Vagina (tissue), 2 donors: ENCODE data around the gene TERT. TPM values are rescaled to one million over a fixed set of nuclear protein-coding genes. Genes with fewer than 3 reads are reported as not detected.

Experiments
- DNase-seq, 2 donors: peaks; one replicate each; pipeline ENCODE4 v3.0.0-alpha.2; 2017; ENCODE audit errors: extremely low spot score in 2 of 2
- H3K27ac ChIP-seq: fragments of 200-600 bp; sonication (generic); one replicate; pipeline ENCODE4 v1.5.1; 2019
- H3K27me3 ChIP-seq: fragments of 200-600 bp; sonication (generic); one replicate; pipeline ENCODE4 v1.5.1; 2019
- H3K36me3 ChIP-seq, 2 donors: fragments of 200-600 bp; sonication (generic); one replicate each; pipeline ENCODE4 v1.5.1; 2017 to 2019
- H3K4me1 ChIP-seq: fragments of 200-600 bp; sonication (generic); one replicate; pipeline ENCODE4 v1.5.1; 2019
- H3K4me3 ChIP-seq, 2 donors: fragments of 200-600 bp; sonication (generic); 1 replicate in 1 of 2; 2 replicates in 1 of 2; pipeline ENCODE4 v1.5.1; 2016 to 2019
- H3K9me3 ChIP-seq: fragments of 200-600 bp; sonication (generic); one replicate; pipeline ENCODE4 v1.5.1; 2019
- POLR2A ChIP-seq, 2 donors: fragments of 450-650 bp; IDR thresholded peaks; one replicate each; pipeline ENCODE4 v1.6.1; 2017; ENCODE audit warnings: antibody characterized with exemption in 2 of 2, mild to moderate bottlenecking in 2 of 2, moderate library complexity in 2 of 2
- POLR2AphosphoS5 ChIP-seq, 2 donors: sonication (generic); formaldehyde crosslinking; IDR thresholded peaks; one replicate each; pipeline ENCODE4 v1.9.0; 2017; ENCODE audit warnings: antibody characterized with exemption in 2 of 2, mild to moderate bottlenecking in 2 of 2, low read depth in 1 of 2; ENCODE audit not compliant: insufficient read depth in 1 of 2
- intact Hi-C: fragments of 100-400 bp; cut with DNase I; formaldehyde crosslinking; loops from one replicate; pipeline ENCODE4 v1.15.1; 2023
- total RNA-seq: library from RNA; depleted of rRNA; stranded (reverse); fragments of >200 nt; gene quantifications from one replicate; pipeline ENCODE4 v1.2.3, GENCODE V29; 2016
- TF ChIP-seq, protein P1 (sequence below), 3 experiments: fragments of 450-650 bp in 2 of 3; fragments of 200-600 bp in 1 of 3; sonication (generic) in 1 of 3; IDR thresholded peaks; one replicate each; pipeline ENCODE4 v1.5.1; 2017 to 2019; ENCODE audit warnings: antibody characterized with exemption in 3 of 3, mild to moderate bottlenecking in 2 of 3, moderate library complexity in 2 of 3

Gene TERT
- total RNA-seq, 1 donor from 2014 or later: not detected

DNA sequence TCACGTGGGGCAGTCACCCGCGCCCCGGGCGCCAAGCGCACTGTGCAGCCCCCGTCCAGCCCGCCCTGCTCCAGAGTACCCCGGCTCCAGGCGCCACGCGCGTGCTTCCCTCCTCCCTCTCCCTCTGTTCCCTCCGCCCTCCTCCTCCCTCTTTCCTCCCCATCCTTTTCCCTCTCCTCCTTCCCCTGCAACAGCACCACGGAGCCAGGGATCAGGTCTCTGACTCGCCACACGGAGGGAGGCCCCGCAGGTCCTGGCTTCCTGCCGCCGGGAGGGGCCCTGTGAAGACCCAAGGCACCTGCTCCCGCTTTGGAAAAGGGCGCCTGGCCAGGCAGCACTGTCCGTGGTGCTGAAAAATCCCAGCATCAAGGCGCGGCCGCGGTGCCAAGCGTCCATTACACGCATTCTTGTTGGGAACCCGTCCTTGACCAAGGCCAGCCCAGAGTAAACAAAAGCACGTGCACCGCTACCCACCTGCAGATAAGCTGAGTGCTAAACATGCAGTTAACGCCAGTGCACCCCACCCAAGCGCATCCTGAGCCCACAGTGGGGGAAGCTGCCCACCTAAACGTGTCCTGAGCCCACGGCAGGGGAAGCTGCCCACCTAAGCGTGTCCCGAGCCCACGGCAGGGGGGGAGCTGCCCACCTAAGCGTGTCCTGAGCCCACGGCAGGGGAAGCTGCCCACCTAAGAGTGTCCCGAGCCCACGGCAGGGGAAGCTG, 48.0 kb downstream of the TERT start:
- no peaks in the 10 kb centered on the region for H3K27me3 ChIP-seq
- TF ChIP-seq POLR2AphosphoS5 (IDR thresholded peaks at IDR 0.05; ENCODE audit: insufficient read depth in 1 of 2, low read depth in 1 of 2) (no peak), POLR2A (IDR thresholded peaks at IDR 0.05) (no peak)
- TF ChIP-seq, protein P1, sequence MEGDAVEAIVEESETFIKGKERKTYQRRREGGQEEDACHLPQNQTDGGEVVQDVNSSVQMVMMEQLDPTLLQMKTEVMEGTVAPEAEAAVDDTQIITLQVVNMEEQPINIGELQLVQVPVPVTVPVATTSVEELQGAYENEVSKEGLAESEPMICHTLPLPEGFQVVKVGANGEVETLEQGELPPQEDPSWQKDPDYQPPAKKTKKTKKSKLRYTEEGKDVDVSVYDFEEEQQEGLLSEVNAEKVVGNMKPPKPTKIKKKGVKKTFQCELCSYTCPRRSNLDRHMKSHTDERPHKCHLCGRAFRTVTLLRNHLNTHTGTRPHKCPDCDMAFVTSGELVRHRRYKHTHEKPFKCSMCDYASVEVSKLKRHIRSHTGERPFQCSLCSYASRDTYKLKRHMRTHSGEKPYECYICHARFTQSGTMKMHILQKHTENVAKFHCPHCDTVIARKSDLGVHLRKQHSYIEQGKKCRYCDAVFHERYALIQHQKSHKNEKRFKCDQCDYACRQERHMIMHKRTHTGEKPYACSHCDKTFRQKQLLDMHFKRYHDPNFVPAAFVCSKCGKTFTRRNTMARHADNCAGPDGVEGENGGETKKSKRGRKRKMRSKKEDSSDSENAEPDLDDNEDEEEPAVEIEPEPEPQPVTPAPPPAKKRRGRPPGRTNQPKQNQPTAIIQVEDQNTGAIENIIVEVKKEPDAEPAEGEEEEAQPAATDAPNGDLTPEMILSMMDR (IDR thresholded peaks at IDR 0.05): no peak
- intact Hi-C loops: no loop called here

DNA sequence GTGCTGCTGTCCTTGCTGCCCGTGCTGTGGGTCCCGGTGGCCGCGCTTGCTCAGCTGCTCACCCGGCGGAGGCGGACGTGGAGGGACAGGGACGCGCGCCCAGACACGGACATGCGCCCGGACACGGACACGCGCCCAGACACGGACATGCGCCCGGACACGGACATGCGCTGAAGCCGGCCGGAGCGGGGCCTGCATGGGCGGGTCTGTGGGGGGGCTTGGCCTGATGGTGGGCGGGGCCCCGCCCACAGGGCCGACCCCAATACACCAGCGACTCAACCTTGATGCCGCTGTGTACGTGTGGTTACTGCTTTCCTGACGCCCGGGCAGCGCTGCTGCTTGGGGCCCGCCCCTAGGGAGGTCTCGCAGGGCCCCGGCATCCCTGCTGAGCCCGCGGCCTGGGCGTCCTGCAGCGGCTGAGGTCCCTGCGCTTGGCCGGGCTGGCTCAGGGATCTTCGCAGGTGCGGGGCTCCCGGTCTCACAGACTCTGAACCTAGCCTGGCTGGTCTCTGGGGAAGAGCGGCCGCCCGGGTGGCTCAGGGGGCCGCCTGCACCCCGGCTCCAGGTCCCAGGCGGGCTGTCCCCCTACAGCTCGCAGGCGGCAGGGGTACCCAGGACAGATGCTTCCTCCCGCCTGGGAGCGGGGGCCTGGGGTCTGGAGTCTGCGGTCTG, 48.8 kb downstream of the TERT start:
- no peak for TF ChIP-seq POLR2A (IDR thresholded peaks at IDR 0.05)
- TF ChIP-seq POLR2AphosphoS5 (IDR thresholded peaks at IDR 0.05; ENCODE audit: insufficient read depth in 1 of 2, low read depth in 1 of 2): no peak
- TF ChIP-seq, protein P1 (IDR thresholded peaks at IDR 0.05): no peak
- H3K27ac ChIP-seq: no peak overlapping the region
- H3K27me3 ChIP-seq: no peaks in the 10 kb centered on the region
- intact Hi-C loops: no loop called here
- no peaks in the 10 kb centered on the region for H3K4me1 ChIP-seq
- DNase-seq: no peak
- H3K36me3 ChIP-seq: no peaks in the 10 kb centered on the region
- H3K4me3 ChIP-seq: no peak overlapping the region
- H3K9me3 ChIP-seq: no peaks in the 10 kb centered on the region

More for the DNA sequence above, 48.0 kb downstream of the TERT start:
- DNase-seq: no peak
- Histone ChIP-seq H3K4me3 (no peak overlapping the region), H3K27ac (no peak overlapping the region), H3K36me3 (no peaks in the 10 kb centered on the region), H3K4me1 (no peaks in the 10 kb centered on the region), H3K9me3 (no peaks in the 10 kb centered on the region)

DNA sequence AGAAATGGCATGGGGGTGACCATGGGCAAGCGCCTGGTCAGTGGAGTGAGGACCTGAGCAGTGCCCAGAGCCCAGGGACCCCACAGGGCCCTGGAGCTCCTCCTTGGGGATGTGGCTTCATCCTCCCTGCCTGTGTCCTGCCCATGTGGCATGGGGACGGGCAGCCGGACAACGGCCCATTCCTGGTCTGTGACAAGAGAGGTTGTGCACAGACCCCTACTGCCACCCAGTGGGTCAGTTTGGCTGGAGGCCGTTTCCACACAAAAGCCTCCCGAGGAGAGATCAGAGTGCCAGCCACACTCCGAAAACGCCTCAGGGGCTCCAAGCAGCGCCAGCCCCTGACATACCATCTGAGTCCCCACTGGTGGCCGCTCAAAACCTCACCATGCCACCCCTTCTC, 49.9 kb downstream of the TERT start:
- intact Hi-C loops: no loop called here
- Histone ChIP-seq H3K9me3 (no peaks in the 10 kb centered on the region), H3K4me1 (no peaks in the 10 kb centered on the region)

DNA sequence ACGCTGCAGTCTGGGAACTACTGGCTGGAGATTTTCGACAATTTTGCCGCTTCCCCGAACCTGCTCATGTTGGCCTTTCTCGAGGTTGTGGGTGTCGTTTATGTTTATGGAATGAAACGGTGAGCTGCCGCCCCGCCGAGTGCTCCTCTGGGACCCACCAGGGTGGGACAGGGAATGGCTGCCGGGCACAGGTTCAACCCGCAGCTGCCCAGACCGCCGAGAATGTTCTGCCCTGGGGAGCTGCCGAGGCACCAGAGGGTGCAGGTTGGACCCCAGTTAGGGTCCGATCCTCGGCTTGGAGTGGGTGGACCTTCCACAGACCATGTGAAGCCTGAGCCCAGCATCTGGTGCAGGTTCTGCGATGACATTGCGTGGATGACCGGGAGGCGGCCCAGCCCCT, 50.6 kb downstream of the TERT start:
- no peak overlapping the region for H3K4me3 ChIP-seq
- no peaks in the 10 kb centered on the region for H3K9me3 ChIP-seq
- H3K4me1 ChIP-seq: no peaks in the 10 kb centered on the region
- intact Hi-C loops: no loop called here
- H3K27me3 ChIP-seq: no peaks in the 10 kb centered on the region
- H3K27ac ChIP-seq: no peak overlapping the region
- TF ChIP-seq, protein P1 (IDR thresholded peaks at IDR 0.05): no peak
- TF ChIP-seq POLR2A (IDR thresholded peaks at IDR 0.05) (no peak), POLR2AphosphoS5 (IDR thresholded peaks at IDR 0.05; ENCODE audit: insufficient read depth in 1 of 2, low read depth in 1 of 2) (no peak)
- DNase-seq: no peak
- no peaks in the 10 kb centered on the region for H3K36me3 ChIP-seq

More for the DNA sequence above, 49.9 kb downstream of the TERT start:
- Histone ChIP-seq H3K27ac (no peak overlapping the region), H3K4me3 (no peak overlapping the region), H3K36me3 (no peaks in the 10 kb centered on the region), H3K27me3 (no peaks in the 10 kb centered on the region)
- DNase-seq: no peak
- TF ChIP-seq POLR2A (IDR thresholded peaks at IDR 0.05) (no peak), POLR2AphosphoS5 (IDR thresholded peaks at IDR 0.05; ENCODE audit: insufficient read depth in 1 of 2, low read depth in 1 of 2) (no peak)
- TF ChIP-seq, protein P1 (IDR thresholded peaks at IDR 0.05): no peak
